Umbilical cord (tissue), 2 donors: Measurements from ENCODE around the gene CCT4. TPM values are rescaled to one million over a fixed set of nuclear protein-coding genes. Genes with fewer than 3 reads are reported as not detected.
"Not testable (repeated sequence)": the region's sequence is repeated elsewhere in the genome, so short reads cannot be mapped to it uniquely, and the experiment has no call there.

Source experiments
- DNase-seq: peaks from one replicate; pipeline ENCODE4 v3.0.0-alpha.2; 2015; ENCODE audit warnings: low spot score
- total RNA-seq: library from RNA; depleted of rRNA; stranded (reverse); fragments of >200 nt; gene quantifications from one replicate; pipeline ENCODE4 v1.2.3, GENCODE V29; 2014; ENCODE audit warnings: low replicate concordance; ENCODE audit not compliant: insufficient read depth

CCT4 gene, protein sequence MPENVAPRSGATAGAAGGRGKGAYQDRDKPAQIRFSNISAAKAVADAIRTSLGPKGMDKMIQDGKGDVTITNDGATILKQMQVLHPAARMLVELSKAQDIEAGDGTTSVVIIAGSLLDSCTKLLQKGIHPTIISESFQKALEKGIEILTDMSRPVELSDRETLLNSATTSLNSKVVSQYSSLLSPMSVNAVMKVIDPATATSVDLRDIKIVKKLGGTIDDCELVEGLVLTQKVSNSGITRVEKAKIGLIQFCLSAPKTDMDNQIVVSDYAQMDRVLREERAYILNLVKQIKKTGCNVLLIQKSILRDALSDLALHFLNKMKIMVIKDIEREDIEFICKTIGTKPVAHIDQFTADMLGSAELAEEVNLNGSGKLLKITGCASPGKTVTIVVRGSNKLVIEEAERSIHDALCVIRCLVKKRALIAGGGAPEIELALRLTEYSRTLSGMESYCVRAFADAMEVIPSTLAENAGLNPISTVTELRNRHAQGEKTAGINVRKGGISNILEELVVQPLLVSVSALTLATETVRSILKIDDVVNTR
- 71.0 TPM for total RNA-seq

DNA sequence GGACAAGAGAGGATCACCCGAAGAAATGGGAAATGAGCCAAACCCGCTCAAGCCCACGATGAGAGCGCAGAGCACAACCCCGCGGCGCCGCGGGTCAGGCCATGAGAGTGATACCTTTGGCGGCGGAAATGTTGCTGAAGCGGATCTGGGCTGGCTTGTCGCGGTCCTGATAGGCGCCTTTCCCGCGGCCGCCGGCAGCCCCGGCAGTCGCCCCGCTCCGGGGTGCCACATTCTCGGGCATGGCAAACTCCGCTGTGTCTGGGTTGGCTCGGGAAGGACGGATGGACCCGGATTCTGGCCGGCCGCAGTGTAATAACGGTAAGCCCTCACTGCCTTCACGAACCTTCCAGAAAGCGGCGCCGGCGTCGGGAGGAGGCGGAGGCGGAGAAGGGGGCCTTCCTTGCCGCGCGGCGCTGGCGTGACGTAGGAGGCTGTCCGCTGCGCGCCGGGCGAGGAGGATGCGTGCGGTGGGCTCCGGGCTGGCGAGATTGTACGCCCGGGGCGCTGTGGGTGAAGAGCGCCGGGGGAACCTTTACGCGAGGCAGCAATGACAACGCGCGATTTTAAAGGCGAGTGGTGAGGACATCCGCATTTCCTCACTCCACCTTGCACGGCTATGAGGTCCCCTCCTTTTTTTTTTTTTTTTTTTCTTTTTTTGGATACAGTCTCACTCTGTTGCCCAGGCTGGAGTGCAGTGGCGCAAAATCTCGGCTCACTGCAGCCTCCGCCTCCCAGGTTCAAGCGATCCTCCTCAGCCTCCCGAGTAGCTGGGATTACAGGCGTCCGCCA lies at the start of gene CCT4:
Gene CCT4, minus strand, starts transcription at position 390 of the 789 bp plus-strand sequence. Its CDS starts 149 bp downstream, at position 241.
- DNase-seq: peak; percentile 89

DNA sequence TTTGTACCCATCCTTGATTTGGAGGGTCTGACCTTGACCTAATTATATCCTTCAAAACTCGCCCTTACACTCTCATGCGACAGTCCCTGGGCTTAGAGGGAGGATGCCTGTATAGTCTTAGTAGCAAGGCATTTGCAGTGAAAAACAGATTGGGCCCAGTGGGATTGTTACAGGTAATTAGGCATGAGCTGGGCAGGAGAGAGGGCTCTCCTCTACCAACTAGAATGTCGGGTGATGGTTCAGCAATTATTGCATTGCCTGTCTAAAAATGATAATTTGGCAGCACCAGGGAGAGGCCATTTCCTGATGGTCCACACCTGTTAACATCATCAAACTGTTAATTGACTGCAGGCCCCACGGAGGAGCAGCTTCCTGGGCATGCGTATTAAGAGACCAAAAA lies 49.4 kb upstream of the CCT4 start:
- no peak for DNase-seq

DNA sequence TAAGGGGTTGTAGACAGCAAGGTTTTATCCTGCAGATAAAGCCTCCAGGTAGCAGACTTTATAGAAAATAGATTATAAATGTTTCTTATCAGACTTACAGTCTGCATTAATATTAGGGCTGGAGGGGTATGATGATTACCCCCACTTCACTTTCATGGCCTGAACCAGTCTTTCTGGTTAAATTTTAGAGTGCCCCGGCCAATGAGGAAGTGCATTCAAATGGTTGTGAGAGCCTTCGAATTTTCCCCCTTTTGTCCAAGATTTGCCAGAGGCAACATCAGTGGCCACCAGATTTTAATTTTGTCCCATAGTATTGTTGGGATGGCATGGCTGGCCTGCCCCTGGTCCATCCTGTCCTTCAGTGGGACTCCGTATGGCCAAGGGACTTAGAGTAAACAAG lies 48.6 kb upstream of the CCT4 start:
- DNase-seq: no peak

- peak; percentile 80 for DNase-seq
Observed at GRCh38 chr2:61928826-61929461, 40.5 kb upstream of the CCT4 start.

DNA sequence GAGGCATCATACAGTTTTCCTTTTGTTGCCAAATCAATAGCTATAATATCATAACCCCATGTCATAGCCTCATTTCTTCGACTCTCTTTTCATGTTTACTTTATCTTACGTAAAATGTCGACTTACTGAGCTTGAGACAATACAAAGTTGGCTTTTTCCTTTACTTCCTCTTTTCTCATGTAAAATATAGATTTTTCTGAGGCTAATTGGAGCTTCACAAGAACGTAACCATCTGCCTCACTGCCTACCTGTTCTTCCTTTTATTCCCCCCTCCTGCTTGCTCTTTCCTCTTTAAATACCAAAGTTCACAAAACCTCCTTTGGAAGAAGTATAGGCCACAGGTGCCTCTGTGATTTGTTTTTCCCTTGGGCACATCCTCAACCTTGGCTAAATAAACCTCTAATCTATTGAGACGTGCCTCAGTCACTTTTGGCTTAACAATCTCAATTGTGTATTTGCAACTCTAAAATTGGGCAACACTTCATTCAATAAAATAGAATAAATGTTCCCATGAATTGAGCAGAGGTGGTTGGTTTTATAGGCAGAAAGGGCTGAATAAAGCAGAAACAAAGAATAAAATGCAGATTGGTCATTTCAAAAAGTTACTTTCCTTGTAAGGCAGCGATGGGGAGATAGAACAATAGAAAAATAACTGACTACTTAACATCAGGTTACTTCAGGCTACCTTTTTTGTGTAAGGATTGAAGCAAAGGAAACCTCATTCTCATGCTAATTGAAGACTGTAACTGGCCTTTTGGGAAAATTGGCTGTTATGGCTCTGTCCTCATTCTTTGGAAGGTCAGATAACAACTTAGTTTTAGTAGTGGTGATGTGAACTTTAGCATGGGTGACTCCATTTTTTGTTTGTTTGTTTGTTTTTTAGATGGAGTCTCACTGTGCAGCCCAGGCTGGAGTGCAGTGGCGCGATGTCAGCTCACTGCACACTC lies 38.3 kb upstream of the CCT4 start:
- no peak for DNase-seq

DNA sequence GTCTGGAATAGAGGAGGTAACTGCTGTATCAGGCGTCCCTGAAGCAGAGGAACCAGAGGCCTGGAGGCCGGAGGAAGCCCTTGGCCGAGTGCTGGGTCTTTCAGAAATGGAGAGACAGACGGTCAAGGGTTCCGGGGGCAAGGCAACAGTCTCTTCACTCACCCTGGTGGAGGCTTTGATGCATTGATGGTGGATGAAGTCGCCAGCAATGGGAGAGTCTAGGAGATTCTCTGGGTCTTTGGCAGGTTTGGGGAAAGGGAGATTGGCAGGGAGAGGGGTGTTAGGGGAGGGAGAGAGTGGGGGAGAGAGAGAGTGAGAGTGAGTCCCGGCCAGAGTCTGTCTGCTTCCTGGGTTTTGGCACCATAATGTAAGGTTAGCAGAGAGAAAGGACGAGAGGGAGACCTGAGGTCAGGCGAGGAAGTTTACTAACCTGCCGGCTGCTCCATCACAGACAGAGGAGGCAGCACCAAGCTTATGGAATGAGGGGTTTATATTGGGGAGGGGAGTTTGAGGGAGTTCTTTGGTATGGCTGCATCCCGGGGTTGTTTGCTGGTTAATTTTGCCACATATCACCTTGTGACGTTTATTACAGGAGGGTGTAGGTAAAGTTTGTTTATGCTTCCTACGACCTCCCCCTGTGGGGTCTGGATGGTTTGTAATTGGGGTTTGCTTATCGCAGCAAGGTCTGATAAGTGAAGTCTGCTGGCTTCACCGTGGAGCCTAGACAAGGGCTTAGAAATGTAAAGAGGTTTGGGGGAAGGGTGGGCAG lies 36.6 kb upstream of the CCT4 start:
- no peak for DNase-seq

DNA sequence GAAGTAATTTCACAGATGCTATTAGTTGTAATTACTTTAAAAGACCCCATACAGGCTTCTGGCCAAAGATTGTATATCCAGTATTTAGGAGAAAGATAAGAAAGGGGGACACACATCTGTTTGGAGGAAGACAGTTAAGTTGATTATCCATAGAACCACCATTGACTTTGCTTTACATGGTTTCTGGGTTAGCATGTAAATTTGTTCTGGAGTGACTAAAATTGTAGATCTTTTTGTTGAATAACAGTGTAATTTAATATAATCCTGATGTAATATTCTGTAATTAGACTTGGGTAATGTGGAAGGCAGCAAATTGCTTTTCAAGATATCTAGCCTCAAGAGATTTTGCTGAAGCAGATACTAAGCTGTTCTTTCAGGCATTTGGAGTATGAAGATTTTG lies 34.3 kb upstream of the CCT4 start:
- no peak for DNase-seq

DNA sequence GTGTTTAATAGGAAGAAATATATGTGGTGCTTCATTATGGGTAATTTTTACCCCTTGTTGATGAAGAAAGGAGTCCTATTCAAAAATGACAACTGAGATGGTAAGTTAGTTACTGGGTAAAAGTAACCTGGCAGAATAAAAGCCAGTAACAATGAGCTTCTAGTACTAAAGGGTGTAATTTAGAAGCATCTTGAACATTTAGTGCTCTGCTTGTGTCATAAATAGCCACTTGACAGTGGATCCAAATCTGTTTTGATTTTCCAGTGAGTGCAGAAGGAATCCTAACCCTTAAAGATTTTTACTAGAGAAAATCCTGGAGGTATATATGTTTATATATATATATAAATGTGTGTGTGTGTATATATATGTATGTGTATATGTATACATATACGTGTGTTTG lies 32.1 kb upstream of the CCT4 start:
- no peak for DNase-seq

DNA sequence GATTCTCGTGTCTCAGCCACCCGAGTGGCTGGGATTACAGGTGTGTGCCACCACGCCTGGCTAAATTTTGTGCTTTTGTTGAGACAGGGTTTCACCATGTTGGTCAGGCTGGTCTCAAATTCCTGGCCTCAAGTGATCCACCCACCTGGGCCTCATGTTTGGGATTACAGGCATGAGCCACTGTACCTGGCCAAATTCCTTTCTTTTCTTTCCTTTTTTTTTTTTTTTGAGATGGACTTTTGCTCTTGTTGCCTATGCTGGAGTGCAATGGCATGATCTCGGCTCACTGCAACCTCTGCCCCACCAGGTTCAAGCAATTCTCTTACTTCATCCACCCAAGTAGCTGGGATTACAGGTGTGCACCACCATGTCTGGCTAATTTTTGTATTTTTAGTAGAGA lies 26.3 kb upstream of the CCT4 start:
- DNase-seq: not testable (repeated sequence)

DNA sequence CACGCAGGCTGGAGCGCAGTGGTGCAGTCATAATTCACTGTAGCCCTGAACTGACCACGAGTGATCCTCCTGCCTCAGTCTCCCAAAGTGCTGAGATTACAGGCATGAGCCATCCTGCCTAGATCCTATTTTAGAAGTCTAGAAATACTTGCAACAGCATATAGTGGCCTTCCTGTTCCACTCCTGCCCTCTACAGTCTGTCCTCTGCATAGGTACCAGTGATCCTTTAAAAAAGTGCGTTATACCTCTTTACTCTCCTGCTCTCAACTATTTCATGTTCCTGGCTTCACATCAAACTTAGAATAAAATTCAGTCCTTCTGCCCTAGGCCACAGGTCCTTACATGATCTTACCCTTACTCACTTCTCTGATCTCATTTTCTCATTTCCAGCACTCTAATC lies 23.1 kb upstream of the CCT4 start:
- DNase-seq: no peak

DNA sequence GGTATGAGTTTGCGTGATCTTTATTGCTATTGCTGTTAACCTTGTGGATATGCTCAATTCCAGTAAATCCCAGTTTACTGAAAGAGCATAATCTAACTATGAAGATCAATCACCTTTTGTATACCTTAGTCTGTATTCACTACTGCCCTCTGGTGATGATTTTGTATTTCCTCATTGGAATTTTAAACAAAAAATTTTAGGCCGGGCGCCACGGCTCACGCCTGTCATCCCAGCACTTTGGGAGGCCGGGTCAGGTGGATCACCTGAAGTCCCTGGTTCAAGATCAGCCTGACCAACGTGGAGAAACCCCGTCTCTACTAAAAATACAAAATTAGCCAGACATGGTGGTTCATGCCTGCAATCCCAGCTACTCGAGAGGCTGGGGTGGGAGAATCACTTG lies 22.1 kb upstream of the CCT4 start:
- DNase-seq: no peak

DNA sequence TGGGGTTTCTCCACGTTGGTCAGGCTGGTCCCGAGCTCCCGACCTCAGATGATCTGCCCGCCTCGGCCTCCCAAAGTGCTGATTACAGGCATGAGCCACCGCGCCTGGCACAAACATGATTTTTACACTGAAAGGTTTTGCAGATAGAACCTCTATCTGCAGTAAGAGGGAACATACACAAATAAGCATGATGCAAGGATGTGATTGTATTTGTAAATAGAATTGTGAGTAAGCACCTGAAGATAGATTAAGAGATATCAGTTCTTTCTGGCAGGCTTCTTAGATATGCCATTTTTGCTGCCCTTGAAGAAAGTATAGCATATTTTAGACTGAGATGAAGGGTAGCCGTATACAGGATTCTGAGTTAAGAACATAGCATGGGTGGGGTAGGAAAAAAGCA lies 20.7 kb upstream of the CCT4 start:
- DNase-seq: no peak

GRCh38 chr2:61906186-61906470 lies 17.7 kb upstream of the CCT4 start:
- DNase-seq: no peak

GRCh38 chr2:61905372-61906185 lies 17.1 kb upstream of the CCT4 start, which contains the start of gene COMMD1:
Gene COMMD1, plus strand, starts transcription at chr2:61905674. Its CDS starts 5 bp downstream, at chr2:61905679.
- DNase-seq: peak; percentile 88

GRCh38 chr2:61900281-61900680 lies 11.8 kb upstream of the CCT4 start:
- DNase-seq: no peak

DNA sequence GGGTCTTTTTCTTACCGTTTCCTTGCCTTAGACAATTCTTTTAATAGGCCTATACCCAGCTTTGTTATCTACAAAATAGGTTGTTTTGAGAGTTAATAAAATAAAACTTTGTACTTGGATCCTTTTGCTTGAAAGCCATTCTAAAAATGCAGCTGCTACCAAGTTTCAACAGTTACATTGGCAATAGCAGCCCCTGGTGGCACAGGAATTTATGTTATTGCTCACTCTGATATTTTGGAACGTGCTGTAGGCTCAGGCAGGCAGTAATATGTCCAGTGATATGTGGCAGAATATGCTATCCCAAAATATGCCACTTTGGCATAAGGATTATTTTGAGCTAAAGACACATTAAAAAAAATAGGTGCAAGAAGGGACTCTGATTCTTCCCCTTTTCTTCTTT lies 10.4 kb upstream of the CCT4 start:
- DNase-seq: peak; percentile 31

DNA sequence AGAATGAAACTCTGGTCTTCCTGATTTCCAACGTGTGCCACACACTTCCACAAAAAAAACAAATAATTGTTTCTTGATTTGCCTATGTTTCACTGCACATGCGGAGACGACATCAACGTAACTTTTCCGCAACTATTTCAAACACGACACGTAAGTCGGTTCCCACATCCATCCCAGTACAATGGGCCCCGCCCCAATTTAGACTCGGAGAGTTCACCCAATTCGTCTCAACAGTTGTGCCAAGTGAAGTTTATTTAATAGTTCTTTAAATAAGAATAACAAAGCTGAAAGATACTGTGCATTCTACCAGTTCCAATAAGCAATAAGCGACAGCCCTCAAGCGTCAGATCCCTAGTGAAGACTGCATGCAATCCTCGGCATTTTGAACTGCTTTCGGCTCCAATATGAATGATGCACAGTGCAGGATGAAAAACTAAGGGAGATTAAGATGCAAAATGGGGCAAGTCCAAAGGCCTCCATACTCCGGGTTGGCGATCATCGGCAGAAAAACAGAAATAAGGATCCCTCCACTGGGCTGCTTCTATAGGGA lies 664 bp downstream of the CCT4 start:
- DNase-seq: peak; percentile 27

DNA sequence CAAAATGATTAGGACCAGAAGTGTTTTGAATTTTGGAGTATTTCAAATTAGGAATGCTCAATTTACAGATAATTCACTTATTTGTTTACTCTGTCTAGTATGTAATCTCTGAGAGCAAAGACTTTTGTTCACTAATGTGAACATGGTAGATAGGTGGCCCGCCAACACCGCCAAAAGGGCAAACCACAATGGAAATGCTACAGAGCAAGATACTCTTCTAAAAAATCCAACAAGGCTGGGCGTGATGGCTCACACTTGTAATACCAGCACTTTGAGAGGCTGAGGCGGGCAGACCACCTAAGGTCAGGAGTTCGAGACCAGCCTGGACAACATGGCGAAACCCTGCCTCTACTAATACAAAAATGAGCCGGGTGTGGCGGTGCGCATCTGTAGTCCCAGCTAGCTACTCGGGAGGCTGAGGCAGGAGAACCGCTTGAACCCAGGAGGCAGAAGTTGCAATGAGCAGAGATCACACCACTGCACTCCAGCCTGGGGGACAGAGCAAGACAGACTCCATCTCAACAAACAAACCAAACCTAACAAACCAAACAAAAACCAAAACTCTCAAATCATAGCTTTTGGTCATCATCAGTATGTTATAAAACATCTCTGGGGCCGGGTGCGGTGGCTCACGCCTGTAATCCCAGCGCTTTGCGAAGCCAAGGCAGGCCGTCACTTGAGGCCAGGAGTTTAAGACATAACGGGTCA lies 2.4 kb downstream of the CCT4 start:
- no peak for DNase-seq
